Erythroblast (primary cell): Measurements from ENCODE around the gene OR5AK2.

ENCODE experiments used
- GATA1 ChIP-seq: IDR thresholded peaks from 2 replicates; pipeline ENCODE4 v1.6.1; 2011; ENCODE audit warnings: low read depth, mild to moderate bottlenecking, control low read depth, low read length, moderate library complexity
- POLR2A ChIP-seq: IDR thresholded peaks from 2 replicates; pipeline ENCODE4 v1.6.1; 2011; ENCODE audit warnings: mild to moderate bottlenecking, low read length

GRCh38 chr11:57008373-57008772, 19.7 kb downstream of the OR5AK2 start:
- TF ChIP-seq POLR2A (no peak), GATA1 (no peak)
